ENCODE measurements around the gene COPG2.

DNA sequence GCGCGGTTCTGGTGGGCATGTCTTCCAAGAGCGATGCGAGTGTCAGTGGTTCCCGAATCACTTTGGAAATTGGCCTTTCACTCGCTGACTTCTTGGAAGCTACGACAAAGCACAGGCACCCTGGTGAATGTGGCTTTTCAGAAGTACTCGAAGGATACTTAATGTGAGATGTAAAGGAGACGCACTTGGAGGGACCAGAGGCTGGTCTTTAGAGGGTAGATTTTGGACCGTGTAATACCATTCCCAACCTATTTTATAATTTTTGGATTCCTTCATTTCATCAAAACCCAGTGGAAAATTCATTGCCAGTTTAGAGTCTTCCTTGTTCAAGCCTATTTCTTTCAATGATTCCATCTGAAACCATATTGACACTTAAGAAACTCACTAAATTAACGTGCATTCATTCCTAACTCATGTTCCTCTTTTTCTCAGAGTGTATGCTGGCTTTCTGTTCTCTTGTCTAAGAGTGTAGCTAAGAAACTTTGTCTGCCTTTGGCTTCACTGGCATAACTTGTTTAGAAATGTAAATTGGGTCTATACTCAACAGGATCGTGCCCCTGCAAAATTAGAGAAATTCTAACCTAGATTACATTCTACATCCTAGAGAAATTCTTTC lies 645 bp upstream of the COPG2 start:
- TF ChIP-seq RCOR1 (IDR thresholded peaks at IDR 0.05; ENCODE audit: insufficient replicate concordance, low read length) (no peak), FOS (IDR thresholded peaks at IDR 0.05; ENCODE audit: low read depth, low read length) (no peak)
